GM18499 (cell line): ENCODE data around the gene WDR86.

Experiments used
- ATAC-seq: cut with Tn5 transposase; IDR thresholded peaks from one replicate; pipeline ENCODE4 v1.9.1; 2021; ENCODE audit warnings: moderate number of reproducible peaks; ENCODE audit not compliant: insufficient read depth, unreplicated experiment

The WDR86 gene

DNA sequence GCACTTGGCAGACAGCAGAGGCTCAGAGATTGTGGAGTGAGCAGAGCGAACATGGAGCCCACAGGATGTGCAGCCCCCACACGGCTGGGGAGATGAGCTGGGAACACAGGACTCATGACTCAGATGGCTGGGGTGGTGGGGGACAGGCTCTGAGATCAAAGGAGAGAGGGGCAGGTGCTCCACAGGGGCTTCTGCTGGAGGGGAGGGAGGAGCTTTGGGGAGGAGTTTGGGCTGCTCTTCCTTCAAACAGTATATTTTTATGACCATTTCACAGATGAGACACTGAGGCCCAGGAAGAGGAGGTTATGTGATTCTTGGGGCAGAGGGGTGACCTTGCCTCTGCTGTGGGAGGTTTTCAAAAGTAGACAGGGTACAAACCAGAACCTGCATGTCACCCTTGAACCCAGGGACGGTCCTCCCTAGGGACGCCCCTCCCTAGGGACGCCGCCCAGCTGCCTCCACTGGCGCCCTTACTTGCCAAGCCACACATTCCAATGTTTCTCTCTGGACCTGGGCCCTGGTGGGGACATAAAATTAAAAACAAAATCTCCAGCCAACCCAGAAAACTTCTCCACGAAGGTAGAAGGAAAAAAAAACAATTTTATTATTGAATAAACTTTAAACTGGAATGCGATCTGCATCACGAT, 31.1 kb upstream of the WDR86 start:
- no peak for ATAC-seq

DNA sequence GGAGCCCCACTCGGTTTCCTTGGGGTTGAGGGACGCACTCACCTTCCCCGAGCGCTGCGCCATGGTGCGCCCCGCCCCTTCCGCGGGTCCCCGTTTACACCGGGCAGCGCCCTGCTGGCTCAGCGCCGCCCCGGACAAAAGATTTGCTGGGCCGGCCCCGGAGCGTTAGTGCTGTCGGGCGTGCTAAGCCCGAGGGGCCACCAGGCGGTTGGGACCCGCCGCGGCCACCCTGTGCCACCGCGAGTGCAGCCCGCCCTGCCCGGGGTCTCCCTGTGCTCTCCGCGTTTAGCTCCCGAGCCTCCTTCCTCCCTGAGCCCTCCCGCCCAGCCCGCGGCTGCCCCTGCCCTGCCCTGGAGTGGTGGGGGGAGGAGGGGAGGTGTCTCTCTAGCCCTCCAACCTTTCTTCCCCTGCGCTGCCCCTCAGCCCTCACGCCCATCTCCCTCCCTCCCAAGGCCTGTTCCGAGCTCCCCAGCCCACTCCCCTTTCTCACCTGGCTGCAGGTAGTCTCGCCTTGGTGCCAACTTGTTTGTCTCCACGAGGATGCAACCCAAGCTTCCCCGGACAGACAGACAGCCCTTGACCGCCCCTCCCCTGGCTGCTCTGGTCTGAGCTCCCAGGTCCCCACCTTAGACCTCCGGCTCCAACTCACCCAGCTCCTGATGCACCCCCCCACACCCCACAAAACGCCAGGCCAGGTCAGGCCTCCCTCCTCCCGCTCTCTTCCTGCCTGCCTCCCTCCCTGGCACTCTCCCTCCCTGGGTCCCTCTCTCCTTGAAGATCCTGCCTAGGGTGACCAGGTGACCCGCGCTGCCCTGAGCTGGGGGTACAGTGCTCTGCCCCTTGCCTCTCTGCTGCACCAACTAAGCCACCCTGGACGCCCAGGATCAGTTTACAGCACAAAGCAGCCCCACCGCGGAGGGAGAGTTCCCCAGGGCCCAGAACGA, 30.3 kb upstream of the WDR86 start, which contains the start of gene CRYGN:
Gene CRYGN, minus strand, starts transcription at position 287 of the 944 bp plus-strand sequence. Its CDS starts 224 bp downstream, at position 63.
- ATAC-seq = no peak

DNA sequence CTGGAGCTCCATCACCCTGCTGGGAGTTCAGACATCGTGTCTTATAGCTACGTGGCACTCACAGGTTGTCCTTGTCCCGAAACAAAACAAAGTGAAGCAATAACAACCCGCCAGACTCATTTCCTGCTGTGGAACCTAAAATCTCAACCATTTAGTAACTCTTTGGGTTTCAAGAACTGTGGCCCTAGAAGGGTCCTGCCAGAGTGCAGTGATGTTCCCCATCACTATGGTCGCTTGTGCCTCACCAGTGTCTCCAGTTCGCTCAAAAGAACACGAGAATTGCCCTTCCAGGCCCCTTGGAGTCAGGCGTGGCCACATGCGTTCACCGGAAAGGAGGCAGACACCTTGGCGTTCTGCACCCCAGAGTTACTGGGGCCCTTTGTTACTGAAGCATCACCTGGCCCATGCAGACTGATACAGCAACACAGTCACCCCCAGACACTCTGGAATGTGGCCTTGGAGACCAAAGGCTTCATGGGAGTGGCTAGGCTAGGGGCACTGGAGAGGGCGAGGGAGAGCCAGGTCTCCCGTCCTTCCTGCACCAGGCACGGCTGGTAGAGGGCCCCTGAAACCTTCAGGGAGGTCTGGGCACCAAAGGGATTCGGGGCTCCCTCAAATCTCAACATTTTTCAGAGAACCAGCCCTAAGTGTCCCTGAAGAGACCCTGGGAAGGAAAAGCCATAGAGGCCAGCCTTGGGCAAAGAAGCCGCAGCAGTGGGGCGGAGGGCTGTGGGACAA, 29.2 kb upstream of the WDR86 start:
- ATAC-seq = no peak

GRCh38 chr7:151437866-151438516, 28.2 kb upstream of the WDR86 start:
- ATAC-seq = no peak

DNA sequence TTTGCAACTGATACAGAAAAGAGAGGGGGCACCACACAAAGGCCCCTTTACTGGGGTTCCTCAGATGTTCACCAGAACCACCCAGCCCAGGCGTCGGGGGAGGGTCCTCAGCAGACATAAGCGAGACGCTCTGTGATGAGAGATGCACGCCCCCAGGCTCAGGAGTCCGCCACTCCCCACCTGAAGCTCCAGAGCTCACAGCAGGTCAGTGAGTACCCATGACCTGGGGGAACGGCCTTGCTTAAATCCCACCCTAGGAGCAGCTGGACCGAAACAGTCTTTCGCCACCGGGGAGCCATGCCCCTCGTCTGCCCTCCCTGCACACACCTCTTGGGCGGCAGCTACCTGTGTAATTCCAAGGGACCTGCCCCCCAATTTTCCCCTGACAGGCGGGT, 27.3 kb upstream of the WDR86 start:
- no peak for ATAC-seq

DNA sequence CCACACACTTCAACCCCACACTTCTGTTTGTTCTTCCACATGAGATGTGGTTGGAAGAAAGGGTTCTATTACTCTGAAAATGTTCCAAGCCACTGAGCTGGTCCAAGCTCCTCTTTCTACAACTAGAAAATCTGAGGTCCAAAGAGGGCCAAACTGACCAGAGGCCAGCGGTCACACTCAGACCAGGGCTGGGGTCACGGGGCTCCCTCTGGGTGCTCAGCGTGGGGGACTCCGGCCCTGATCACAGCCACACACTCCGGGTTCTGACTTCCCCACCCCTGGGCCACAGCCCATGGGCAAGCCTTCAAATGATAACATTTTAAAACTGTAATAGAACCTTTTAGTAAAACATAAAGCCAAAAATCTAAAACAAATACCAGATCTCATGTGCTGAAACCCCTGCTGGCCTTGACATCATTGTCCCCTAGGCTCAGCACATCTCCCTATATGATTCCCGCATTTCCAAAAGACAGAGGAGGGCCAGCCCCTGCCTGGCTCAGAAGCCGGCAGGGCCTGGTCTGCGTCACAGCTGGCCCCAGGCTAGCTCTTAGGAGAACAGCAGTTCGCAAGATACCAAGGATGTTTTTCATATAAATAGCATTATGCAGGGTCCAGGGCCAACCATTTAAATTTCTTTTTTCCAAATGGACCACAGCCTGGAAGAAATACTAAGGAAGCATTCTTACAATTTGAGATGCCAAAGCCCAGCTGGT, 26.8 kb upstream of the WDR86 start:
- no peak for ATAC-seq

DNA sequence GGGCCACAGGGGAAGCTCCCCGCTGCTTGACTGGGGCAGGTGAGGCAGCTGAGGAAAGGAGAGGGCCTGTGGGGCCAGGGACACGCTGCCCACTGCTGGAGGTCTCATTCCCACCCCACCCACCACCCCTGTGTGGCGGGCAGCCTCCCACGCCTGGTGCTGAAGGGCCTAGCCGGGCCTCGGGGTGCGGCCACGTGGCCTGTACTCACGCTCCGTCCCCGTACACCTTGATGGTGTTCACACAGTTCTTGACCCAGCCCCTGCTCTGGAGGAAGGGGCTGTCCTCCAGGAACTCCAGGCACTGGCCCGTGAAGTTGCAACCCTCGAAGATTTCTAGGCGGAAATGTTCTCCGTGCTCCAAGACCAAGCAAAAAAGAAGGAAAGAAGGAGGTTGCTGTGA, 26.1 kb upstream of the WDR86 start:
- no peak for ATAC-seq

DNA sequence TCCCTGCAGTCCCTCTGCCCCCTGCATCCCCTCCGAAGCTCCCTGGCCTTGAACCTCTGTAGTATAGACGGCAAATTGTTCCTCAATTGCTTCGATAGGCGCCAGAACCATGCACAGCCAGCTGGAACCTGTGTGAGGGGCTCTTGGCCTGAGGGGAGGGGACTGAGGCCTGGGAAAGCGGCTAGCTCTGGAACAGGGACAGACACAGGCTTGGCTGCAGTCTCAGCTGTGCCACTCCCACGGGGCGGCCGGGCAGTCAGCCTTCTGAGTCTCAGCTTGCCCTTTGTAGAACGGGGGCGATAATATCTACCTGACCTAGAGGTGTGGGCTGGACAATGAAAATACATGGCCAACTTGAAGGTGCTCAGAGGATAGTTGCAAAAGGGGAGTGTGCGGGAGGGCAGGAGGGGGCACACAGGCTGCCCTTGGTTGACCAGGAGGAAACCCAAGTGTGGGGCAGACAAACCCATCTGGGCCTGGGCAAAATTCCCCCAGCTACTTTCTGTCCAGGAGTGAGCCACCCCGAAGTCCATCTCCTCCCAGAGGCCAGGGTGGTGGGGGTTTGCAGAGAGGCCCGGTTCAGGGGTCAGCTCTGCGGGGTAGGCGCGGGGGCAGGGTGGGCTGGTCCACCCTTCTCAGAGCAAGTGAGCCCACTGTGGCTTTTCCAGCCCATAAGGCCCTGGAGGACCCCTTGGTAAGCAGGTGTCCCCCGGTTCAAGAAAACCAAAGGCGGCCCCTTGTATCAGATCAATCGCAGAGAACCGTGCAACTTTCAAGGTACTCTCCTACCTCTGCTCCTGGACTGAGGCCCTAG, 25.5 kb upstream of the WDR86 start:
- no peak for ATAC-seq

DNA sequence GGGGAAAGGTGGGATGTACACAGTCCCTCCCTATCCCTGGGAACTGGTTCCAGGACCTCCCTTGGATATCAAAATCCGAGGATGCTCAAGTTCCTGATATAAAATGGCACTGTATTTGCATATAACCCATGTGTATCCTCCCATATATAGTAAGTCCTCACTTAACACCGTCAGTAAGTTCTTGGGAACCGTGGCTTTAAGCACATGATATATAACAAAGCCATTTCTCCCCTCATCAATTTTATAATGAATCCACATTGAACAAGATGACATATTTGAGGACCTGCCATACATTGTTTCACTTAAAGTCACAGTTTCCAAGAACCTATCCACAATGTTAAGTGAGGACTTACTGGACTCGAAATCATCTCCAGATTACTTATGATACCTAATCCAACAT, 24.7 kb upstream of the WDR86 start:
- no peak for ATAC-seq

GRCh38 chr7:151433721-151434400, 24.0 kb upstream of the WDR86 start:
- no peak for ATAC-seq

- ATAC-seq = no peak
Observed at GRCh38 chr7:151432658-151433521, 23.1 kb upstream of the WDR86 start.

GRCh38 chr7:151431768-151432311, 22.0 kb upstream of the WDR86 start:
- no peak for ATAC-seq

- ATAC-seq = no peak
Observed at GRCh38 chr7:151431281-151431767, 21.5 kb upstream of the WDR86 start.

- ATAC-seq = no peak
Observed at GRCh38 chr7:151430391-151431205, 20.8 kb upstream of the WDR86 start.

DNA sequence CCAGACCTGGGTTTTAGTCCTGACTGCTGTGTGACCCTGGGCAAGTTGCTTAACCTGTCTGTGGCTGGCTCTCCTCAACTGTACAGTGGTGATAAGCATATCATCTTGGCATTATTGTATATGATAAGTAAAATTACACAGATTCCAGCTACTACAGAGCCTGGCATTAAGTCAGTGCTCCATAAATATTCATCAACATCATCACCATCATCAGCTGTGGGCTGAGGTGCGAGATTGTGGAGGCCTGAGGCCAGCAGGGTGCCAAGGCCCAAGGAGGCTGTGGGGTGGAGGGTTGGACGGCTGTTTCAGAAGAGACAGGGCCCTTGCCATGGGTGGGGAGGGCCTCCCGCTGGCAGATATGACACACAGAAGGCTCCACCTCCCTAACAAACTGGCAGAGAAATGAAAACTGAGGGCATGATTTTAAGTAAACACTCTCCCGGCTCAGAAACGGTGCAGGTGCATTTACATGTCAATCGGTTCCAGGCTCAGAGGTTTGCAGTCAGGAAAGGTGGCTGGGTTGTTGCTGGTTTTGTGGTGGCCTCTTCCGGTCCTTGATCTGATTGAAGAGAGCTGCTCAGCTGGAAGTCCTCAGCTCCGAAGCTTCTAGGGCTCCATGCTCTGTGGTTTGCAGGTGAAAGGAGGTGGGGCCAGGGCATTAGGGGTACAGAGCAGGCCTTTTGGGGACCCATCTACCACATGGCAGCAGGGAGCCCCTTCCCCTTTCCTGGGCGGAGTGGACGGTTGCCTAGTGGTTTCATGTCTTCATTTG, 19.9 kb upstream of the WDR86 start:
- ATAC-seq = no peak

DNA sequence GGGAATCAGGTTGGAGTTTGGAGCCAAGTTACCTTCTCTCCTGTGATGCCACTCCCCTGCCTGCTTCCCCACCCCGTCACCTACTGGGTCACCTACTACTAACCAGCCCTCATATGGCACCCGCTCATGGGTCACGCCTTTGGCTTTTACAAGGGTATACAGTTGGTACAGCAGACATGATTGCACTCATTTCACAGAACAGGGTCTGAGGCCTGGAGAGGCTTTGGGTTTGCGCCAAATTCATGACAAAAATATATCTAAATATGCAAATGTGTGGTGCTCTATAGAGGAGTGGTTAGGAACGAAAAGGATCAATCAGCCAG, 19.4 kb upstream of the WDR86 start:
- no peak for ATAC-seq
